Fibroblast of skin of right biceps (primary cell): ENCODE results near the gene NUP43.
"Not testable (repeated sequence)": the region's sequence is repeated elsewhere in the genome, so short reads cannot be mapped to it uniquely, and the experiment has no call there.

Experiments
- DNase-seq: peaks from one replicate; pipeline ENCODE4 v3.0.0-alpha.2; 2013

The NUP43 gene

GRCh38 chr6:149745252-149745651 lies 1.1 kb downstream of the NUP43 start:
- DNase-seq, result not testable (repeated sequence)

GRCh38 chr6:149734915-149735314 lies 11.4 kb downstream of the NUP43 start:
- no peak for DNase-seq

GRCh38 chr6:149733089-149733720 lies 13.1 kb downstream of the NUP43 start:
- DNase-seq, result no peak

GRCh38 chr6:149729824-149730223 lies 16.5 kb downstream of the NUP43 start:
- DNase-seq, result no peak

- DNase-seq, result no peak
These were observed 17.7 kb downstream of the NUP43 start for GRCh38 chr6:149728499-149729234.

- DNase-seq, result no peak
These were observed 18.4 kb downstream of the NUP43 start for GRCh38 chr6:149727793-149728498.

GRCh38 chr6:149725785-149726184 lies 20.5 kb downstream of the NUP43 start:
- DNase-seq, result no peak

GRCh38 chr6:149723771-149724417 lies 22.4 kb downstream of the NUP43 start:
- peak; percentile 71 for DNase-seq

GRCh38 chr6:149723262-149723661 lies 23.1 kb downstream of the NUP43 start:
- DNase-seq, result no peak

- DNase-seq, result no peak
These were observed 26.8 kb downstream of the NUP43 start for GRCh38 chr6:149719531-149719930.

GRCh38 chr6:149717588-149718458 lies 28.5 kb downstream of the NUP43 start, which contains the start of gene LATS1:
Gene LATS1 (minus strand): TSS chr6:149718101. CDS start chr6:149702126, 15,975 bp downstream.
- peak; percentile 88 for DNase-seq

- no peak for DNase-seq
These were observed 29.1 kb downstream of the NUP43 start for GRCh38 chr6:149717255-149717587.

- DNase-seq, result no peak
These were observed 30.0 kb downstream of the NUP43 start for GRCh38 chr6:149716181-149716963.

- no peak for DNase-seq
These were observed 31.9 kb downstream of the NUP43 start for GRCh38 chr6:149714442-149714841.

- no peak for DNase-seq
These were observed 34.6 kb downstream of the NUP43 start for GRCh38 chr6:149711711-149712110.

GRCh38 chr6:149701714-149702113 lies 44.6 kb downstream of the NUP43 start:
- peak; percentile 70 for DNase-seq

- DNase-seq, result no peak
These were observed 47.2 kb downstream of the NUP43 start for GRCh38 chr6:149699150-149699549.

- no peak for DNase-seq
These were observed 48.2 kb downstream of the NUP43 start for GRCh38 chr6:149698175-149698574.

- peak; percentile 59 for DNase-seq
These were observed 49.4 kb downstream of the NUP43 start for GRCh38 chr6:149696901-149697300.

- DNase-seq, result no peak
These were observed 51.4 kb downstream of the NUP43 start for GRCh38 chr6:149694921-149695320.

- no peak for DNase-seq
These were observed 55.1 kb downstream of the NUP43 start for GRCh38 chr6:149691201-149691600.

GRCh38 chr6:149686230-149686629 lies 60.1 kb downstream of the NUP43 start:
- DNase-seq, result no peak
